Measurements from ENCODE around the gene JAM3. TPM values are rescaled to one million over a fixed set of nuclear protein-coding genes. Genes with fewer than 3 reads are reported as not detected.

Gene JAM3
- total RNA-seq, 1 experiment from 2014 or later, result 32.9 TPM

DNA sequence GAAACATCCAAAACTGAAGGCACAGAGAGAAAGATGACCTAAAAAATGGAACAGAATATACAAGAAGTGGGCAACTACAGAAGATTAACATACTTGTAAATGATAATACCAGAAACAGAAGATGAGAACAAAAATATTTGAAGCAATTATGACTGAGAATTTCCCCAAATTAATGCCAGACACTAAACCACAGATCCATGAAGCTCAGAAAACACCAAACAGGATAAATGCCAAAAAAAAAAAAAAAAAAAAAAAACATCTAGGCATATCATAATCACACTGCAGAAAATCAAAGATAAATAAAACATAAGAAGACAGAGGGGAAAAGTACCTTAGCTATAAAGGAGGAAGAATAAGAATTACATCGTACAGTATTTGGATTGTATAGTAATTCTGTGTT is 65.3 kb downstream of the JAM3 start:
- H3K27ac Mint-ChIP-seq, result no peak overlapping the region
- no peak for ATAC-seq
- peaks cover 34% of the 10 kb centered on the region for H3K9me3 Mint-ChIP-seq
- TF ChIP-seq JAZF1 (CRISPR knock-in tag; IDR thresholded peaks at IDR 0.05), result no peak
- no peak for TF ChIP-seq FOXK1 (CRISPR knock-in tag; IDR thresholded peaks at IDR 0.05)
- TF ChIP-seq, protein P1, sequence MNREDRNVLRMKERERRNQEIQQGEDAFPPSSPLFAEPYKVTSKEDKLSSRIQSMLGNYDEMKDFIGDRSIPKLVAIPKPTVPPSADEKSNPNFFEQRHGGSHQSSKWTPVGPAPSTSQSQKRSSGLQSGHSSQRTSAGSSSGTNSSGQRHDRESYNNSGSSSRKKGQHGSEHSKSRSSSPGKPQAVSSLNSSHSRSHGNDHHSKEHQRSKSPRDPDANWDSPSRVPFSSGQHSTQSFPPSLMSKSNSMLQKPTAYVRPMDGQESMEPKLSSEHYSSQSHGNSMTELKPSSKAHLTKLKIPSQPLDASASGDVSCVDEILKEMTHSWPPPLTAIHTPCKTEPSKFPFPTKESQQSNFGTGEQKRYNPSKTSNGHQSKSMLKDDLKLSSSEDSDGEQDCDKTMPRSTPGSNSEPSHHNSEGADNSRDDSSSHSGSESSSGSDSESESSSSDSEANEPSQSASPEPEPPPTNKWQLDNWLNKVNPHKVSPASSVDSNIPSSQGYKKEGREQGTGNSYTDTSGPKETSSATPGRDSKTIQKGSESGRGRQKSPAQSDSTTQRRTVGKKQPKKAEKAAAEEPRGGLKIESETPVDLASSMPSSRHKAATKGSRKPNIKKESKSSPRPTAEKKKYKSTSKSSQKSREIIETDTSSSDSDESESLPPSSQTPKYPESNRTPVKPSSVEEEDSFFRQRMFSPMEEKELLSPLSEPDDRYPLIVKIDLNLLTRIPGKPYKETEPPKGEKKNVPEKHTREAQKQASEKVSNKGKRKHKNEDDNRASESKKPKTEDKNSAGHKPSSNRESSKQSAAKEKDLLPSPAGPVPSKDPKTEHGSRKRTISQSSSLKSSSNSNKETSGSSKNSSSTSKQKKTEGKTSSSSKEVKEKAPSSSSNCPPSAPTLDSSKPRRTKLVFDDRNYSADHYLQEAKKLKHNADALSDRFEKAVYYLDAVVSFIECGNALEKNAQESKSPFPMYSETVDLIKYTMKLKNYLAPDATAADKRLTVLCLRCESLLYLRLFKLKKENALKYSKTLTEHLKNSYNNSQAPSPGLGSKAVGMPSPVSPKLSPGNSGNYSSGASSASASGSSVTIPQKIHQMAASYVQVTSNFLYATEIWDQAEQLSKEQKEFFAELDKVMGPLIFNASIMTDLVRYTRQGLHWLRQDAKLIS (CRISPR knock-in tag; IDR thresholded peaks at IDR 0.05; ENCODE audit: borderline replicate concordance), result no peak
- TF ChIP-seq RELA (CRISPR knock-in tag; IDR thresholded peaks at IDR 0.05; ENCODE audit: borderline replicate concordance), result no peak
- TF ChIP-seq NR2C2 (CRISPR knock-in tag; IDR thresholded peaks at IDR 0.05), result no peak
- H3K4me3 Mint-ChIP-seq, result no peak overlapping the region
- DNase-seq (ENCODE audit: low spot score), result no peak
- peaks cover 16% of the 10 kb centered on the region for H3K36me3 Mint-ChIP-seq
- peaks cover 5% of the 10 kb centered on the region for H3K4me1 Mint-ChIP-seq
- ChIA-PET POLR2A (no interaction called here), CTCF (no interaction called here)
- H3K27me3 Mint-ChIP-seq (ENCODE audit: low read depth), result no peaks in the 10 kb centered on the region

DNA sequence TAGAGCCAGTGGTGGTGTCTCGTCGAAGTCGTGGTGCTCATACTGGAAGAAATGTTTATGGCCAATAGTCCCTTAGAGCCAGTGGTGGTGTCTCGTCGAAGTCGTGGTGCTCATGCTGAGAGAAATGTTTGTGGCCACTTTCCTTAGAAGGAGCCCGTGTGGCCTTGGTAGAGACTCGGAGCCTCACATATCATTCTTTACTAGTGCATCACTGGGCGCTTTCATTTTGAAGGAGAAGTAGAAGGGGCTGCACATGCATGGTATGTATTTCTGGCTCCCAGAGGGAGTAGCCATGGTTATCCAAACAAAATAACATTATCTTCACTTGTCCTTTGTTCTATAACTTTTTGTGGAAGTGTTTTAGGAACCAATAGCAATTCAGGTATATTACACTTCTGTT is 69.5 kb downstream of the JAM3 start:
- Mint-ChIP-seq H3K9me3 (peaks cover 29% of the 10 kb centered on the region), H3K27me3 (ENCODE audit: low read depth) (no peaks in the 10 kb centered on the region), H3K4me1 (peaks cover 10% of the 10 kb centered on the region), H3K4me3 (no peak overlapping the region), H3K27ac (no peak overlapping the region), H3K36me3 (peaks cover 37% of the 10 kb centered on the region)
- ATAC-seq (no peak), DNase-seq (ENCODE audit: low spot score) (no peak)
- CTCF ChIA-PET, result interaction anchor here (2.0 to 2.5 kb wide), 2 partner anchors 88 to 93 kb away, joined by 10 to 13 read pairs; no protein-coding TSS in a partner anchor
- TF ChIP-seq ZNF317 (CRISPR knock-in tag; IDR thresholded peaks at IDR 0.05; ENCODE audit: borderline replicate concordance, low read depth) (no peak), TP53 (CRISPR knock-in tag; IDR thresholded peaks at IDR 0.05) (no peak), JAZF1 (CRISPR knock-in tag; IDR thresholded peaks at IDR 0.05) (no peak), ZNF396 (CRISPR knock-in tag; IDR thresholded peaks at IDR 0.05; ENCODE audit: borderline replicate concordance) (no peak), RORB (CRISPR knock-in tag; IDR thresholded peaks at IDR 0.05) (no peak), ATF1 (CRISPR knock-in tag; IDR thresholded peaks at IDR 0.05) (no peak), OVOL2 (CRISPR knock-in tag; IDR thresholded peaks at IDR 0.05; ENCODE audit: borderline replicate concordance) (no peak), ETV6 (CRISPR knock-in tag; IDR thresholded peaks at IDR 0.05) (no peak), CREM (CRISPR knock-in tag; IDR thresholded peaks at IDR 0.05) (no peak), ZNF219 (CRISPR knock-in tag; IDR thresholded peaks at IDR 0.05; ENCODE audit: borderline replicate concordance) (no peak), FOXP1 (CRISPR knock-in tag; IDR thresholded peaks at IDR 0.05; ENCODE audit: borderline replicate concordance) (no peak), ZNF138 (CRISPR knock-in tag; conservative IDR thresholded peaks at IDR 0.05) (no peak)
- TF ChIP-seq, protein P2, sequence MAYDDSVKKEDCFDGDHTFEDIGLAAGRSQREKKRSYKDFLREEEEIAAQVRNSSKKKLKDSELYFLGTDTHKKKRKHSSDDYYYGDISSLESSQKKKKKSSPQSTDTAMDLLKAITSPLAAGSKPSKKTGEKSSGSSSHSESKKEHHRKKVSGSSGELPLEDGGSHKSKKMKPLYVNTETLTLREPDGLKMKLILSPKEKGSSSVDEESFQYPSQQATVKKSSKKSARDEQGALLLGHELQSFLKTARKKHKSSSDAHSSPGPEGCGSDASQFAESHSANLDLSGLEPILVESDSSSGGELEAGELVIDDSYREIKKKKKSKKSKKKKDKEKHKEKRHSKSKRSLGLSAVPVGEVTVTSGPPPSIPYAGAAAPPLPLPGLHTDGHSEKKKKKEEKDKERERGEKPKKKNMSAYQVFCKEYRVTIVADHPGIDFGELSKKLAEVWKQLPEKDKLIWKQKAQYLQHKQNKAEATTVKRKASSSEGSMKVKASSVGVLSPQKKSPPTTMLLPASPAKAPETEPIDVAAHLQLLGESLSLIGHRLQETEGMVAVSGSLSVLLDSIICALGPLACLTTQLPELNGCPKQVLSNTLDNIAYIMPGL (CRISPR knock-in tag; IDR thresholded peaks at IDR 0.05), result no peak
- TF ChIP-seq, protein P3, sequence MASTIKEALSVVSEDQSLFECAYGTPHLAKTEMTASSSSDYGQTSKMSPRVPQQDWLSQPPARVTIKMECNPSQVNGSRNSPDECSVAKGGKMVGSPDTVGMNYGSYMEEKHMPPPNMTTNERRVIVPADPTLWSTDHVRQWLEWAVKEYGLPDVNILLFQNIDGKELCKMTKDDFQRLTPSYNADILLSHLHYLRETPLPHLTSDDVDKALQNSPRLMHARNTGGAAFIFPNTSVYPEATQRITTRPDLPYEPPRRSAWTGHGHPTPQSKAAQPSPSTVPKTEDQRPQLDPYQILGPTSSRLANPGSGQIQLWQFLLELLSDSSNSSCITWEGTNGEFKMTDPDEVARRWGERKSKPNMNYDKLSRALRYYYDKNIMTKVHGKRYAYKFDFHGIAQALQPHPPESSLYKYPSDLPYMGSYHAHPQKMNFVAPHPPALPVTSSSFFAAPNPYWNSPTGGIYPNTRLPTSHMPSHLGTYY (CRISPR knock-in tag; IDR thresholded peaks at IDR 0.05), result no peak
- TF ChIP-seq, protein P4, sequence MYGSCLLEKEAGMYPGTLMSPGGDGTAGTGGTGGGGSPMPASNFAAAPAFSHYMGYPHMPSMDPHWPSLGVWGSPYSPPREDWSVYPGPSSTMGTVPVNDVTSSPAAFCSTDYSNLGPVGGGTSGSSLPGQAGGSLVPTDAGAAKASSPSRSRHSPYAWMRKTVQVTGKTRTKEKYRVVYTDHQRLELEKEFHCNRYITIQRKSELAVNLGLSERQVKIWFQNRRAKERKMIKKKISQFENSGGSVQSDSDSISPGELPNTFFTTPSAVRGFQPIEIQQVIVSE (CRISPR knock-in tag; IDR thresholded peaks at IDR 0.05; ENCODE audit: borderline replicate concordance), result no peak
- TF ChIP-seq, protein P5, sequence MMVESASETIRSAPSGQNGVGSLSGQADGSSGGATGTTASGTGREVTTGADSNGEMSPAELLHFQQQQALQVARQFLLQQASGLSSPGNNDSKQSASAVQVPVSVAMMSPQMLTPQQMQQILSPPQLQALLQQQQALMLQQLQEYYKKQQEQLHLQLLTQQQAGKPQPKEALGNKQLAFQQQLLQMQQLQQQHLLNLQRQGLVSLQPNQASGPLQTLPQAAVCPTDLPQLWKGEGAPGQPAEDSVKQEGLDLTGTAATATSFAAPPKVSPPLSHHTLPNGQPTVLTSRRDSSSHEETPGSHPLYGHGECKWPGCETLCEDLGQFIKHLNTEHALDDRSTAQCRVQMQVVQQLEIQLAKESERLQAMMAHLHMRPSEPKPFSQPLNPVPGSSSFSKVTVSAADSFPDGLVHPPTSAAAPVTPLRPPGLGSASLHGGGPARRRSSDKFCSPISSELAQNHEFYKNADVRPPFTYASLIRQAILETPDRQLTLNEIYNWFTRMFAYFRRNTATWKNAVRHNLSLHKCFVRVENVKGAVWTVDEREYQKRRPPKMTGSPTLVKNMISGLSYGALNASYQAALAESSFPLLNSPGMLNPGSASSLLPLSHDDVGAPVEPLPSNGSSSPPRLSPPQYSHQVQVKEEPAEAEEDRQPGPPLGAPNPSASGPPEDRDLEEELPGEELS (CRISPR knock-in tag; IDR thresholded peaks at IDR 0.05), result no peak
- POLR2A ChIA-PET, result no interaction called here

All from WTC11 (cell line).